ENCODE data around the gene POU2AF3. TPM values are rescaled to one million over a fixed set of nuclear protein-coding genes. Genes with fewer than 3 reads are reported as not detected.

Gene POU2AF3
- polyA plus RNA-seq, 2 of the 4 experiments (the other 2 are of a cell fraction): 0.63 to 2.9 TPM

DNA sequence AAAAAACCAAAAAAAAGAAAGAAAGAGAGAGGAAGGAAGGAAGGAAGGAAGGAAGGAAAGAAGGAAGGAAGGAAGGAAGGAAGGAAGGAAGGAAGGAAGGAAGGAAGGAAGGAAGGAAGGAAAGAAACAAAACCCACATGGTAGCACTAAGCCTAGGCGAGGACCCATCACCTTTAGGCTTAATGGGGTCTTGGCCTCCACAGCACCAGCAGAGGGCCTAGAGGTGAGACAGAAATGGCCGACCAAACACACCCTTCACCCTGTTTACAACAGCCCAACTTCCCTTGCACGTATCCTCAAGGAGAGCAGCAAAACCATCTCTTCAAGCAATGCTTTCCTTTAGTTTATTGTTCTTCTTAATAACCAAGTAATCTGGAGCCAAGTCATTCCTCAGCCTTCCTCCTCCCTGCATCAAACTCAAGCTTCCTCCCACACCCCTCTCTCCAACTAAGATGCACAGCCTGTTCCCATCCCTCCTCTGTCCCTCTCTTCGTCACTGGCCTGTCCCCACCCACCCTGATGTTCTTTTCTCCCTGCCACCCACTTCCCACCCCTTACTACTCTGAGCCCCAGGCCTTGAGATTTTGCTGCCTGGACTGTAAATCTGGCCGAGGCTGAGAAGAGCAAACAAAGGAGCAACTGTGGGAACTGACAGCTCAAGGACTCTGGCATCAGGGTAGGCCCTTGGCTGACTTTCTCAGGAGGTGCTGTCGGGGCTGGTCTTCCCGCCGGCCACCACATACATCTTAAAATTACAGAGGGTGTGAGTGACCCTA, 54.8 kb downstream of the POU2AF3 start:
- Histone ChIP-seq H3K27ac (no peak overlapping the region), H3K4me2 (no peak overlapping the region), H3K4me3 (no peak overlapping the region), H3K9me3 (no peaks in the 10 kb centered on the region), H3K4me1 (no peaks in the 10 kb centered on the region)
- ATAC-seq (no peak), DNase-seq (ENCODE audit: low read depth in 1 of 2, low spot score in 1 of 2) (no peak), FAIRE-seq (no peak)
- 70% methylated on average over 8 of the region's 8 CpGs for WGBS (ENCODE audit: missing lambda C conversion rate)
- CTCF ChIA-PET: no interaction called here
- TF ChIP-seq PBX3 (IDR thresholded peaks at IDR 0.05) (no peak), ESRRA (IDR thresholded peaks at IDR 0.05; ENCODE audit: borderline replicate concordance, low read length) (no peak), JUN (IDR thresholded peaks at IDR 0.05) (no peak), ZC3H11A (IDR thresholded peaks at IDR 0.05) (no peak), EP300 (IDR thresholded peaks at IDR 0.05) (no peak), POLR2AphosphoS2 (conservative IDR thresholded peaks at IDR 0.05; ENCODE audit: low read length) (no peak), HDAC2 (IDR thresholded peaks at IDR 0.05) (no peak), NPAS2 (CRISPR knock-in tag; IDR thresholded peaks at IDR 0.05; ENCODE audit: borderline replicate concordance) (no peak), EHF (CRISPR knock-in tag; IDR thresholded peaks at IDR 0.05) (no peak), ZSCAN20 (CRISPR knock-in tag; IDR thresholded peaks at IDR 0.05) (no peak), JUNB (IDR thresholded peaks at IDR 0.05) (no peak), MYC (IDR thresholded peaks at IDR 0.05; ENCODE audit: borderline replicate concordance, low read length) (no peak), ZFP36 (IDR thresholded peaks at IDR 0.05; ENCODE audit: borderline replicate concordance, partially characterized antibody) (no peak)
- TF ChIP-seq, protein P1, sequence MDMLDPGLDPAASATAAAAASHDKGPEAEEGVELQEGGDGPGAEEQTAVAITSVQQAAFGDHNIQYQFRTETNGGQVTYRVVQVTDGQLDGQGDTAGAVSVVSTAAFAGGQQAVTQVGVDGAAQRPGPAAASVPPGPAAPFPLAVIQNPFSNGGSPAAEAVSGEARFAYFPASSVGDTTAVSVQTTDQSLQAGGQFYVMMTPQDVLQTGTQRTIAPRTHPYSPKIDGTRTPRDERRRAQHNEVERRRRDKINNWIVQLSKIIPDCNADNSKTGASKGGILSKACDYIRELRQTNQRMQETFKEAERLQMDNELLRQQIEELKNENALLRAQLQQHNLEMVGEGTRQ (IDR thresholded peaks at IDR 0.05): no peak
- TF ChIP-seq, protein P2, sequence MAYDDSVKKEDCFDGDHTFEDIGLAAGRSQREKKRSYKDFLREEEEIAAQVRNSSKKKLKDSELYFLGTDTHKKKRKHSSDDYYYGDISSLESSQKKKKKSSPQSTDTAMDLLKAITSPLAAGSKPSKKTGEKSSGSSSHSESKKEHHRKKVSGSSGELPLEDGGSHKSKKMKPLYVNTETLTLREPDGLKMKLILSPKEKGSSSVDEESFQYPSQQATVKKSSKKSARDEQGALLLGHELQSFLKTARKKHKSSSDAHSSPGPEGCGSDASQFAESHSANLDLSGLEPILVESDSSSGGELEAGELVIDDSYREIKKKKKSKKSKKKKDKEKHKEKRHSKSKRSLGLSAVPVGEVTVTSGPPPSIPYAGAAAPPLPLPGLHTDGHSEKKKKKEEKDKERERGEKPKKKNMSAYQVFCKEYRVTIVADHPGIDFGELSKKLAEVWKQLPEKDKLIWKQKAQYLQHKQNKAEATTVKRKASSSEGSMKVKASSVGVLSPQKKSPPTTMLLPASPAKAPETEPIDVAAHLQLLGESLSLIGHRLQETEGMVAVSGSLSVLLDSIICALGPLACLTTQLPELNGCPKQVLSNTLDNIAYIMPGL (CRISPR knock-in tag; IDR thresholded peaks at IDR 0.05; ENCODE audit: borderline replicate concordance): no peak
- POLR2A ChIA-PET: no interaction called here

- 86% methylated on average over 14 of the region's 16 CpGs for WGBS (ENCODE audit: missing lambda C conversion rate)
- no peak overlapping the region for H3K27ac ChIP-seq
- CTCF ChIA-PET: no interaction called here
Measured at GRCh38 chr11:111353776-111354600, 55.6 kb downstream of the POU2AF3 start.

More at GRCh38 chr11:111353776-111354600, 55.6 kb downstream of the POU2AF3 start:
- no peak for DNase-seq (ENCODE audit: low read depth in 1 of 2, low spot score in 1 of 2)
- ATAC-seq: no peak
- no peak overlapping the region for H3K4me2 ChIP-seq
- no peaks in the 10 kb centered on the region for H3K9me3 ChIP-seq
- TF ChIP-seq NR3C1 (IDR thresholded peaks at IDR 0.05) (no peak), ATOH8 (CRISPR knock-in tag; IDR thresholded peaks at IDR 0.05; ENCODE audit: low read depth) (no peak), RNF2 (IDR thresholded peaks at IDR 0.05; ENCODE audit: borderline replicate concordance, low read depth) (no peak), PHF8 (IDR thresholded peaks at IDR 0.05; ENCODE audit: borderline replicate concordance, low read depth) (no peak), FOSB (CRISPR knock-in tag; IDR thresholded peaks at IDR 0.05) (no peak)
- no peak overlapping the region for H3K4me3 ChIP-seq
- no peaks in the 10 kb centered on the region for H3K4me1 ChIP-seq
- FAIRE-seq: no peak
- POLR2A ChIA-PET: no interaction called here
